ENCODE data around the gene SPACDR.

SPACDR gene

GRCh38 chr7:100407285-100408180 lies 56.5 kb downstream of the SPACDR start:
- DNase-seq, result peak; percentile 28

- DNase-seq, result no peak
These were observed 57.3 kb downstream of the SPACDR start for GRCh38 chr7:100406767-100407166.

Measured in midbrain (tissue), 1 donor.